ENCODE results near the gene RTCA.
"Not testable (repeated sequence)": the region's sequence is repeated elsewhere in the genome, so short reads cannot be mapped to it uniquely, and the experiment has no call there.

Gene RTCA

DNA sequence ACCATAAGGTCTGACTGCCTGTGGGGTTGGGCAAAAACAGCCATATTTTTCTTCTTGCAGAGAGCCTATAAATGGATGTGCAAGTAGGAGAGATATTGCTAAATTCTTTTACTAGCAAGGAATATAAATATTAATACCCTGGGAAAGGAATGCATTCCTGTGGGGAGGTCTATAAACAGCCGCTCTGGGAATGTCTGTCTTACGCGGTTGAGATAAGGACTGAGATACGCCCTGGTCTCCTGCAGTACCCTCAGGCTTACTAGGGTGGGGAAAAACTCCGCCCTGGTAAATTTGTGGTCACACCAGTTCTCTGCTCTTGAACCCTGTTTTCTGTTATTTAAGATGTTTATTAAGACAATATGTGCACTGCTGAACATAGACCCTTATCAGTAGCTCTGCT is 1.9 kb upstream of the RTCA start:
- DNase-seq: not testable (repeated sequence)

DNA sequence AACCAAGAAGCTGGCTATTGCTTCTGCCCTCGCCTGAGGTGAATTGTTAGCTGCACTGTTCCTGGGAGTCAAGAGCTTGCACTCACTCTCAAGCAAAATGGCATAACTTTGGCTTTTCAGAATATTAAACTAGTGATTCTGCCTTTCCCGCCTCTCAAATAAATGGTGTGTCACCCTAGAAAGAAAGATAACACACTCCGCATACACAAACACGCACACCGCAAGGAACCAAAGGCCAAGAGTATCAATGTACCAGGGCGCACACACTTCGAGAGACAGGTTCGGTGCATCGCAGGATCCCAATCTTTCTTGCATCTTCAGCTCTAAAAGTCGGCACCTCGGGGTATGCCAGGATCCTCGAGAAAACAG is 470 bp upstream of the RTCA start:
- no peak for DNase-seq

DNA sequence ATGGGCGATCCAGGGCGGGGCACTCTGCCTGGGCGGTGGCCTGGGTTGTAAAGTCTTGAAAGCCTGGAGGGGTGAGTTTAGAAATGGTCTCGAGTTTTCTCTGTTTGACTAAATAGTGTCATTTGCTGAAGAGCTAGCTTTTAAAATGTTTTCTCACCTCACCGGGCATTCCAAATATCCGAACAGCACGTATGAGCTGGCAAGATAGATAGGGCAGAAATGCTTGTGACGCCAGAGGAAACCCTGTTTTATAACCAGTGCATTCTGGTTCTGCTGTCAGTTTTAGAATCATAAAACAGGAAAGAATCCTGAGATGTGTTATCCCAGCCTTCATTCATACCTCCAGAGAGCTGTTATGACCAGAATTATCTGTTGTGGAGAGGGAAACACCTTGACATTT is 725 bp downstream of the RTCA start:
- DNase-seq: no peak

DNA sequence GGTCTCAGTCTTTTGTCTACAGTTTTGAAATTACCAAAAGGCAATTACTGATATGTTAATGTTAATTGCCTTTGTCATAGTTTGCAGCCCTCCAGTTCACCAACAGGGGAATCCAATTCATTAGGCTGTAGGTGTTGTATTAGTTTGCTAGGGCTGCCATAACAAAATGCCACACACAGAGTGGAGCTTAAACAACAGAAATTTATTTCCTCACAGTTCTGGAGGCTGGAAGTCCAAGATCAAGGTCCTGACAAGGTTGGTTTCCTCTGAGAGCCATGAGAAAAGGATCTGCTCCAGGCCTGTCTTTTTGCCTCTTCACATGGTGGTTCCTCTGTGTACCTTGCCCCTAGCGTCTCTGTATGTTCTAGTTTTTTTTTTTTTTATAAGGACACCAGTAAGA is 1.3 kb downstream of the RTCA start:
- no peak for DNase-seq

DNA sequence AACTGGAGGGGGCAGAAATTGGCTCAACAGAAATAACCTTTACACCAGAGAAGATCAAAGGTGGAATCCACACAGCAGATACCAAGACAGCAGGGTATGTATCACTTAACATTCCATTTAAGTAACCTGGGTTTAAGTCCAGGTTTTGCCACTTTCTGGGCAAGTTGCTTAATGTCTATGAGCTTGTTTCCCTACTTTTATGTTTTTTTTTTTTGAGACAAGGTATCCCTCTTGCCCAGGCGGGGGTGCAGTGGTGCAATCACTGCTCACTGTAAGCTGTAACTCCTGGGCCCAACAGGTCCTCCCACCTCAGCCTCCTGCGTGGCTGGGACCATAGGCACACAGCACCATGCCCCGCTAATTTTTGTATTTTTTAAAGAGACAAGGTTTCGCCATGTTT is 2.2 kb downstream of the RTCA start:
- DNase-seq: no peak

DNA sequence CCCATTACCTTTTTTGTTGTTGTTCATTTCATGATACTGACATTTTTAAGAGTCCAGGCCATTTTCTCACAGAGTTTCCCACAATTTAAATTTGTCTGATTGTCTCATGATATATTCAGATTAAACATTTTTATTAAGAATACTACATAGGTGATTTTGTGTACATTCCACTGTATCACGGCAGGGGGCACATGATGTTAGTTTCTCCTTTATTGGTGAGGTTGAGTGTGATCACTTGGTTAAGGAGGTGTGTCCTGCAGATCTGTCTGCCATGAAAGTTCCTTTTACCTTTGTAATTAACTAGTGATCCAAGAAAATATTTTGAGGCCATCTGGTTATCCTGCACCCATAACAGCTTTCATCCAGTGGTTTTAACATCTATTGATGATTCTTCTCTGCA is 11.8 kb downstream of the RTCA start:
- DNase-seq: no peak

DNA sequence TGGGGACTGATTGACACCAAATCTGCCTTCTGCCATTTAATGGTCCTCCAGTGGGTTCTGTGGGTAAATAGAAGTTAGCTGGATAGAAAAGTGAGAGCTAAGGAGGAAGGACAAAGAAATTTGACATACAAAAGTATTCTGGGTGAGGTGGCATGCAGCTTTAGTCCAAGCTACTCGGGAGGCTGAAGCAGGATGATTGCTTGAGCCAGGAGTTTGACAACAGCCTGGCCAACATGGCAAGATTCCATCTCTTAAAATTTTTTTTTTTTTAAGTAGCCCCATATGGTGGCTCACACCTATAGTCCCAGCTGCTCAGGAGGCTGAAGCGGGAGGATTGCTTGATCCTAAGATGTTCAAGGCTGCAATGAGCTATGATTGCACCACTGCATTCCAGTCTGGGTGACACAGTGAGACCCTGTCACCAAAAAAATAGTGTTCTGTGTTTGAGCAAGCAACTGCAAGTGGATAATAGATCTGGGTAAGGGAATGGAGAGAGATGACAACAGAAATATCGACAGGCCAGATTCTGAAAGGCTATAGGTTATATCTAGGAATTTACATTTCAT is 13.4 kb downstream of the RTCA start:
- DNase-seq: no peak

DNA sequence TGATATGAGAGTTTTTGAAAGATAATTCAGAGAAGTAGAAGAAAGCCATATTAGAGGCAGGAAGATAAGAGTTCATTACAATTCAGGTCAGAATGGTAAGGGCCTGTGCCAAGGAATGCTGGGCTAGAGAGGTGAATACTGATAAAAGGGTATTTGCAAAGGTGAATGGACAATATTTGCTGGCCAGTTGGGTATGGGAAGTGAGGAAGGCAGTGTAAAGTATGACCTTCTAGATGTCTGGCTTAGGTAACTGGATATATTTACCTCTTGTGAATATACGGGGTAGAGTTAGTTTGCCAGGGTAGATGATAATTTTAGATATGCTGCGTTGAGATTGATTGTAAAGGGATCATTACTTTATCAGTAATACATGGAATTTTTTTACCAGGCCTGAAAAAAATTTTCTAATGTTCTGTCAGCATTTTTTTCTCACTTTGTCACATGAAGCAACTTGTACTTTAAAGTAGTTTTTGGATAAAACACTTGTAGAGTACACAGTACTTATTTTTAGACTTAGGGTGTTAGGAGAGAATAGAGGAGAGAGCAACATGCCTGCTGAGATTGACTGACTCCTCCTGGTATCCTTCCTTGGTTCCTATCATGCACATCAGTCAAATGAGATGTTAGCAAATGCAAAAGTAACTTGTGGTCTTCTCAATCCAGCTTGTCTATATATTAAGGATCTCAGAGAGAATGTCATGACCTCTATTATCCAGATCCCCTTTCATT is 14.1 kb downstream of the RTCA start:
- no peak for DNase-seq

DNA sequence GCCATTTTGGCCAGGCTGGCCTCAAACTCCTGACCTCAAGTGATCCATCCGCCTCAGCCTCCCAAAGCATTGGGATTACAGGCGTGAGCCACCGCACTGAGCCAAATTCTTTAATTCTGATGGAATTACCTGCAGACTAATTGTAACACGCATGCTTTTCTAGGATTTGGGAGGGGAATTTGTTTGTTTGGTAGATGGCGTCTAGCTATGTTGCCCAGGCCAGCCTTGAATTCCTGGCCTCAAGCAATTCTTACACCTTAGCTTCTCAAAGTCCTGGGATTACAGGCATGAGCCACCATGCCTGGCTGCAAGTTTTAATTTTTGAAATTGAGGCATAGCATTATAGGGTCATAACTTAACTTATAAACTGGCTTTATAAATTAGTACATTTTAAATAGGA is 18.6 kb downstream of the RTCA start:
- no peak for DNase-seq

DNA sequence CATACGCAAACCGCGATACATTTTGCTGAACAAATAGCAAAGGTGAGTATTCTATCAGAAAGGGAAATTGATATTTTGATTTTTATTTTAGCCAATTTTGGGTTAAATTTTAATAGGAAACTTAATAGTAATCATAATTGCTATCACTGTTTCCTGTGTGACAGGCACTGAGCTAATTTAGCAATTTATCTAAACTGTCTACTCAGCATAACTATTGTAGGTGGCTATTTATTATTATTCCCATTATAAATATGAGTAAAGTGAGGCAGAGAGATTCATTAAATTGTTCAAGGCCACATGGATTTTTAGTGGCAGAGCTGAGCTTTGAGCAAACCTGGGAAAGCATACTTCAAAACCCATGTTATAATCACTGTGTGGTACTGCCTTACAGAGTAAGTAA is 21.1 kb downstream of the RTCA start:
- no peak for DNase-seq

DNA sequence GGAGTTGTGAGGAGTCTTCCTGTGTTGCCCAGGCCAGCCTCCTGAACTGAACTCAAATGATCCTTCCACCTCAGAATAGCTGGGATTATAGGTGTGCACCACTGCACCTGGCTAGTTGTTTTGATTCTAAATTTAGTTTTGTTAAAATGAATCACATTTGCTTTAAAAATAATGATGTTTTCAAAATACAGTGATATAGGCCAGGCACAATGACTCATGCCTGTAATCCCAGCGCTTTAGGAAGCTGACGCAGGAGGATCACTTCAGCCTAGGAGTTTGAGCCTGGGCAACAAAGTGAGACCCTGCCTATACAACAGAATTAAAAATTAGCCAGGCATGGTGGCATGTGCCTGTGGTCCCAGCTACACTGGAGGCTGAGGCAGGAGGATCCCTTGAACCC is 24.3 kb downstream of the RTCA start:
- DNase-seq: no peak

DNA sequence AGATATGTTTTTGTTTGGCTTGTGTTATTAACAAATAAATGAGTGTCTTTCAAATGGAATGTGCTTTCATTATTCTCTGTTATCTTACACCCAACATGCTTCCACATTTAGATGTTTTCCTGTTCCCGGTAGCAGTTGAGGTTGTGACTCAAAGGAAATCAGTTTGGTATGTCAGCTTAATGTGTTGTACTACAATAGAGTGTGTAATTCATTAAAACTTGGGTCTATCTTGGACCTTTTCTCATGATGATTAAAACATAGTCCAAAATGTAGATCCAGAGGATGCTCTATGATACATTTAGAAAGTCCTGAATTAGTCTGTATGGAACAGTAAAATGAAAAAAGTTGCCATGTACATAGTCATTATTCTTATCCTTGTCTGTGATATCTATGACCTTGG is 26.7 kb downstream of the RTCA start:
- DNase-seq: no peak

DNA sequence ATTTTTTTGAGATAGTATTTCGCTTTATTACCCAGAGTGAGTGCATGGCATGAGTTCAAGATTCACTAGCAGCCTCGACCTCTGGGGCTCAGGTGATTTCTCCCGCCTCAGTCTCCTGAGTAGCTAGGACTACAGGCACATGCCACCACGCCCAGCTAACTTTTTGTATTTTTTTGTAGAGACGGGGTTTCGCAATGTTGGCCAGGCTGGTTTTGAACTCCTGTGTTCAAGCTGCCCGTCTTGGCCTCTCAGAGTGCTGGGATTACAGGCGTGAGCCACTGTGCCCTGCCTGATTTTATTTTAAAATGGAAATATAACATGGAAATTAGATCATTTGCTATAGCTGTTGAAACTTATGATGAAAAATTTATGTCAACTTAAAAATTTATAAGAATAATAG is 30.1 kb downstream of the RTCA start:
- no peak for DNase-seq

DNA sequence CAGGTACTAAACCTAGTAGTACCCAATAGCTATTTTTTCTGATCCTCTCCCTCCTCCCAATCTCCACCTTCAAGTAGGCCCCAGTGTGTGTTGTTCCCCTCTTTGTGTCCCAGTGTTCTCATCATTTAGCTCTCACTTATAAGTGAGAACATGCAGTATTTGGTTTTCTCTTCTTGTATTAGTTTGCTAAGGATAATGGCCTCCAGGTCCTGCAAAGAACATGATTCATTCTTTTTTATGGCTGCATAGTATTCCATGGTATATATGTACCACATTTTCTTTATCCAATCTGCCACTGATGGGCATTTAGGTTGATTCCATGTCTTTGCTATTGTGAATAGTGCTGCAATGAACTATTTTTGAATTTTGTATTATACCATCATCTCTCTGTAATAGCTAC is 31.0 kb downstream of the RTCA start:
- not testable (repeated sequence) for DNase-seq

DNA sequence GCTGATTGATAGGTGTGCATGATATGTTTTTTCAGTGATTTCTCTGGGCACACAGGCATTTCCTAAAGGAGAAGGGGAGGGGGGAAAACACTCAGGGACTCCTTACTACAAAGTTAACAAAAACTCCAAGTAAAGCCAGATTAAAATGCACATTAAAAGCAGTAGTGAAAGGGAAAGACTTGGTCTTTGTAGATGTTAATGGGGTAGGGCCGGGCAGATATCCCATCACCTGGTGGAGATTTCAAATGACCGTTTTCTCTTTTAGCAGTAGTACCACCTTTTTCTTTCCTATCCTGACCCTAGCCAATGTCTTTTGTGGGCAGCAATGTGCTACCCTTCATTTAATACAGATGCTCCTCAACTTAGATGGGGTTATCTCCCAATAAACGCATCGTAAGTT is 32.5 kb downstream of the RTCA start:
- no peak for DNase-seq

DNA sequence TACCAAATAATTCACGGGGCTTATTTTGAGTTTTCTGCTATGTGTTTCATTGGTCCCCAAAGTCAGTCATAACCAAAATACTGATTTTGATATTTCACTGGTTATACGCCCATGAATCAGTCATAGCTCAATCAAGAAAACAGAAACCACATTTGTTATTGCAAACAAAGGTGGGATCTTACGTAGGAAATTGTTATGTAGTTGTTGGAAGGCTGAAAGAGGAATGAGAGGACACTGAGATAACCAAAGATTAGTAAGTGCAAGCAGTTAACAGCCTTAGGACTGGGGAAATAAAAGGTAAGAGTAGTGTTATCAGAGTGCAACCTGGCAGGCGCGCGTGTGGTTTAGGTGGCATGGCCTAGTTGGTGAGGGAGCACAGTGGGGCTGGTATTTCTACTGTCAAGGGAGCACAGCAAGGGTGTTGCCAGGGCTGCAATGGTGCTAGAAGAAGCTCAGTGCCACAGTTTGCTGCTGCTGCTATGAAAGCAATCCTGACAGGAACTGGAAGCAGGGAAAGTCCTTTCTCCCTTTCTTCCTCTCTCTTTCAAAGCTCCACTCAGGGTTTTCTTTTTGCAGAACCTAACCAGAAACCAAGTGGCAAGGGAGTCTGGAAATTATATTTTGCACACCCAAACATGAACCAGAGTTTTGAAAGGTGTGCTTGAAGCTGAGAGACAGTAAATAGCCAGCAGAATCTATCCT is 33.7 kb downstream of the RTCA start:
- no peak for DNase-seq

DNA sequence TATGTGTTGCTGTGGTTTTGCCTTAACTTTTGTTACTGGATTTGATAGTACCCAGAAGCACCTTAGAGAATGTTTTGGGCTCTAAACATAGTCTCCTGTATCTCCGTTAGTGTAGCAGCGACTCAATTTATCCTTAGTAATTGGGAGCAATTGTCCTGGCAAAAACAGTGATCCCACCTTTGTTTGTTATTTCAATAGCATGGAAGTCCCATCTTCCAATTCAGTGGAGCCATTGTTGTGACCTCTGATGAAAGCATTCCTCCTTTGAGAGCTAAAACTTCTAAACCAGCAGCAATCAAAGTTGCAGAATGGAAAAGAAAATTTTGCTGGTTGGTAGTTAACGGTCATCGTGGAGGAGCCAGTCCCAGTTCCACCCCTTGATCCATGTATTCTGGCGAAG is 34.7 kb downstream of the RTCA start:
- no peak for DNase-seq

DNA sequence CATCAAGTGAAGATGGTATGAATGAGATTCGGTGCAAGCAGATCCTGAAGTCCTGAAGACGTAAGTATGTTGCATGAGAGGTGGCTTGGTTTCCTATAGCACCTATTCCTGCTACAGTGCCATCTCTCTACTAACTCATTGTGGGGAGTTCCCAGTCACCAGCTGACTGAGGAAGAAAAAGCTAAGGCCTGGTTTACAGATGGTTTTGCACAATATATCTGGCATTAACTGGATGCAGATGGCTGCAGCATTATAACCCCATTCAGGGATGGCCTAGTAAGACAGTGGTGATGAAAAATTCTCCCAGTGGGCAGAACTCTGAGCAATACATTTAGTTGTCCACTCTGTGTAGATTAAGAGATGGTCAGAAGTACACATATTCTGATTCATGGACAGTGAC is 36.7 kb downstream of the RTCA start:
- DNase-seq: no peak

DNA sequence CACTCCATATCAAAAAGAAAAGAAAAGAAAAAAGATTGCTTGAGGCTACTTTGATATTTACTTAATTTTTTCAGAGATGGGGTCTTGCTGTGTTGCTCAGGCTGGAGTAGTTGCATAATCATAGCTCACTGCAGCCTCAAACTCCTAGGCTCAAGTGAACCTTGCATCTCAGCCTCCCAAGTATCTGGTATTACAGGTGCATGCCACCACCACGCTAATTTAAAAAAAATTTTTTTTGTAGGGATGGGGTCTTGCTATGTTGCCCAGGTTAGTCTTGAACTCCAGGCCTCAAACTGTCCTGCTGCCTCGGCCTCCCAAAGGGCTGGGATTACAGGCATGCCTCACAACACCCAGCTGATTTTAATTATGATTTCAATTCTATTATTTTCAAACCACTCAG is 38.2 kb downstream of the RTCA start:
- no peak for DNase-seq

DNA sequence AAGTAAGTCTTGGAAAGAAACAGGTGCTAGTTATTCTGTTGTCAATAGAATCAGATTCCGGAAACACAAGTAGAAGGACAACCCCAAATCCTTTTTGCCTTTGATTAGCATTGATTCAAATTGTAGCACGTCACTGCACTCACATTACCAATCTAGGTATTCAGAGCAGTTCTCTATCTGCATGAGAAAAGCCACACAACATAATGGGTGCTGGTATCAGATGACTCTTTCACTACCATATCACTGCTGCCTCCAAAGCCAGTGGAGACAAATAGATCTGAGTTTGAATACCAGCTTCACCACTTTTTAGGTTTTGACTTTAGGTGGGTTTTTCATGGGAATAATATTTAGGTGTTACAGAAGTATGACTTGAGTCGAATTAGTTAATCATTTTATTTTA is 38.9 kb downstream of the RTCA start:
- DNase-seq: no peak

DNA sequence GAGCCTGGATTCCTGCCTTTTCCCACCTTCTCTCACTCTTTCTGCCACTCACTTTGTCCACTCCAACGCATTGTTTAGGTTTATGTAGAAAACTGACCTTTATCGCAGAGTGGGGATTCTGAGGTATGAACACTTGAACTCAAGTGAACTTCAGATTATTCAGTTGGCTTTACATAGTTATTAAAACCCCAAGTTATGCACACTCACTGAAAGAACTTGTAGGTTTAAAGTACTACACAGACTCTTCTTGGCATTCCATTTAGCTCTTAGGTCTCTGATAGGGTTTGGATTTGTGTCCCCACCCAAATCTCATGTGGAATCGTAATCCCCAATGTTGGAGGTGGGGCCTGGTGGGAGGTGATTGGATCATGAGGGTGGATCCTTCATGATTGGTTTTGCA is 39.9 kb downstream of the RTCA start:
- no peak for DNase-seq

DNA sequence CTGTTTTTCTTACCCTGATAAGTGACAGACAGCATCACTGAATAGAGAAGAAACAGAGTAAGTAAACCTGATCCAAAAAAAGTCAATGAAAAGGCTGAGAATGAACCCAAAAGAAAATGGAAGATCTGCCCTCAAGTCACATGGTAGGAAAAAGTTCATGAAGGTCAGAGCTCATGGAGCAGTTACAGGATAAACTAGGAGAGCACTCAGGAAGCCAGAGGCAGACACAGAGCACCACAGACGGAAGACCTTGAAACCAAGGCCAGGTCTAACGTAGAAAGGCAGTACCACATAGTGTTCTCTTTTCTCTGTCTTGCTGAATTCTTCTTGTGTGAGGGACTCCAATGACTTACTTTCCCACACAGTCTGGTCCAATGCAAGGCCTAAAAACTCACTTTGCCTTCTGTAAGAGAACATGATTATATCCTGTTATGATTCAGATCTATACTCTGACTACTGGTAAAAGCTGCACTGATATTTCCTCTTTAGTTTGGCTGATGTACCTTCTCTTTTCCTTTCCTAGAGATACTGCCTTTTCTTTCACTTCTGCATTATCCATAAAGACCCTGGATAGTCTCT is 40.8 kb downstream of the RTCA start:
- no peak for DNase-seq

DNA sequence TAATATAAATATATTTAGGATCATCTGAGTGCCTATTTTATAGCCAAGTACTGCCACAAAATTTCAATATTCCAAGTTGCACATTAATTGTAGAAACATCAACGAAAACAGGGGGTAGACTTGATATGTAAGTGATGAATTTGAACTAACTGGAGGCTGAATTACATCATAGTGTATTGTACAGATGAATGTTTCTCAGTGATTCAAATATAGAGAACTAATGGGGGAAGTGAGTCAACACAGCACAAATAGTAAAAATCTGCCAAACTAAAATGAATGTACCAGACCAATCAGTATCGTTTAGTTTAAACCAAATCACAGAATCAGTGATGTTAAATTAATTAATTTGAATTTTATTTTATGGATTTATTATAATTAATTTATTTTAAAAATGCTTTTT is 42.8 kb downstream of the RTCA start:
- no peak for DNase-seq

DNA sequence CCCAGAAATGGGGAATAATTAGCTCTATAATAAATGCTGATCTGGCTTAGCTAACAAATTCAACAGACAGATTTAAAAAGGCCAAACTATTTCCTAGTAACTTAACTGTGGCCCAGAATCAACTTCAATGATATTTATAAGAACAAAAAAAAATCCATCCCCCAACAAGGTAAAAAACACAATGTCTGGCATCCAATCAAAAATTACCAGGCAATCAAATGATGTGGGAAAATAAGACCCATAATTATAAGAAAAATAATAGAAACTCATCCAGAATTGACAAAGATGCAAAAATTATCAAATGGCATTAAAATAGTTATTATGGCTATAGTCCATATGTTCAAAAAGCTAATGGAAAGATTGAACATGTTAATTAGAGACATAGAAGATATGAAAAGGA is 43.8 kb downstream of the RTCA start:
- DNase-seq: no peak

Measured in activated effector memory CD4-positive, alpha-beta T cell treated with anti-CD3 and anti-CD28 coated beads, Interleukin-2, amount 50 U/mL, for 16 hours (primary cell).